ENCODE results near the gene ATG9B.
"Not testable (repeated sequence)": the region's sequence is repeated elsewhere in the genome, so short reads cannot be mapped to it uniquely, and the experiment has no call there.

Gene ATG9B

DNA sequence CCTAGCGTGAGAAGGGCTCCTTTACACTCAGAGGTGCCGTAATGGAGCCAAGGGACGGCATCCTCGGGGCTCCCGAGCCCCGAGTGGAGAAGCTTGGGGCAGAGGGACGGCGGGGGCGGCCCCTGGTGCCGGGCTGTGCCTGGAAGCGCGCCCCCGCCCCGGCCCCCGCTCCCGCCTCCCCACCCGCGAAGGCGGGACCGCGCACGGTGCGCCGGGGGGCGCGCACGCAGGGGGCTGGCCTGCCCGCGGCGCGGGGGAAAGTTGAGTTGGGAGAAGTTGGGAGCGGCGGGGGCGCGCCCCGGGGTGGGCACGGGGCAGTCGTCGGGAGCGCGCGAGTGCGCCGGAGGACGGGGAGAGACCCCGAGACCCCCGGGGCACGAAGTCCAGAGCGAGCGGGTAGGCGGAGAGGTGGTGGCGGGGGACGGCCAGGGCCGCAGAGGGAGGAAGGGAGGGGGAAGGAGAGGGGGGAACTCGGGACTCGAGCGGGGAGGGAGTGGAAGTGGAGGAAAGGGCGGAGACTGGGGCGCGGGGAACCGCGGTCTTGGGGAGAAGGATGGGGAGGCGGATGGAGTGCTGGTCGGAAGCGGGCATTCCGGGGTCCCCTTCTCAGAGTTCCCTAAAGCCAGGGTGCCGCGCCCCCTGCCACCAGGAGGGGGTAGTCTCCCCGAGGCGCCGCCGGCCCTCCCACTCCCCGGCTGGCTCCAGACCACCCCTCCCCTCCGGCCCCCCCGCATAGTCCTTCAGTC is 35.2 kb upstream of the ATG9B start, which contains the start of gene SLC4A2:
SLC4A2 (plus strand) TSS at position 223 of the 746 bp plus-strand sequence. CDS start 2,399 bp downstream, outside the sequence.
- in situ Hi-C loops (cut with MboI; ENCODE audit: low sequenced_read_pairs), result no loop called here

DNA sequence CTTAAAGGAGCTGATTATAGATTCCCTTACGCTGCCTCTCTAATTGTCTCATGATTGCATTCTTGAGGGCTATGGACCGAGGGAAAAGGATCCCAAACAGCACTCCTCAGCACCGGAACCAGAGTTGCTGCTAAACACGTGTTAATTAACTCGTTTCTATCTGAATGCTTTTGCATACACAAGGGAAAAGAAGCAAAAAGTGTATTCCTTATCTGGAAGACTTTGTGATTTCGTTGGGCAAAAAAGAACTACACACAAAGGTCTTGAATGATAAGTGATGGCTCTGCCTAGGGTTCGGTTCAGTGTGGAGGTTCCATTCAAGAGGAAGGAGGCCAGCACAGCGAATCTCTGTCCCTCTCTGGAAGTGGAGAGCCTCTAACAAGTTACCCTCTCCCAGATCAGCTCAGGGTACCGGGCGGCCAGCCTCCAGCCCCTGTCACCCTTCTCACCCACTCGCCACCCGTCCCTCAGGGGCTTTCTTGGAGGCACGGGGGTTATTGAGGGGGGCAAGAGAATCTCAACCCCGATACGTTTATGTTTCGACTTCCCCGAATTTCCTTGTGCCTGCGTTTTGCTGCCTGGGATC is 34.6 kb upstream of the ATG9B start:
- in situ Hi-C loops (cut with MboI; ENCODE audit: low sequenced_read_pairs), result no loop called here

DNA sequence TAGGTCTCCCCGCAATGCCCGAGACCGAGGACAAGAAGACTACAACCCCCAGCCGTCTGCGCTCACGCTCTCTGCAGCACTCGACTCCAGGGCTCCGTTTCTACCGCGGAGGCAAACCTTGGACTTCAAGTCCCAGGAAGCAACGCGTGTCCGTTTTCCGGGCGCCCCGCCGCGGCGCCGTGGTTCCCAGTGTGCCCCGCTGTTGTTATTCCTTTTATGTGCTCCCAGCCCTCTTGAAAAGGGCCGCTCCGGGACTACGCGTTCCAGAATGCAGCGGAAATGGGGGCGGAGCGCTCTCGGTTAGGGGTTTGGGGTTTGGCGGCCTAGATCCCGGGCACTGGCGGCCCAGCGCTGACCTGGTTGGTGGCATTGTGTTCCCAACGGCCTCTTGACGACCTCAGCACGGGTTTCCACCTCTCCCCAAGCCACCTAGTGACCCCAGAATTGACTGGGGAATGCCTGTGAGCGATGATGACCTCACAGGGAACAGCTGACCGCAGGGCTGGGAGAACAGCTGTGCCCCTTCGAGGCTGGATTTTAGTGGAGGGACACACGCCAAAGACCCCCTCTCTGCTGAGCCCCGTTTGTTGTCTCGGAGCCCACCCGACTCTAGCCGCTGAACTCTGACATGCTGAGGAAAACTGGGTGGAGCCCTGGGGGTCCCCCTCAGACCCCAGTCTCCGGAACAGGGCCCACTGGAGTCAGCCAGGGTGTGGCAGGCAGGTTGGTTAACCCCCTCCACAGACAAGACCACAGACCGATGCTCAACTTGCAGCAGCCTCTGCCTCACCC is 33.9 kb upstream of the ATG9B start:
- in situ Hi-C loops (cut with MboI; ENCODE audit: low sequenced_read_pairs), result no loop called here

DNA sequence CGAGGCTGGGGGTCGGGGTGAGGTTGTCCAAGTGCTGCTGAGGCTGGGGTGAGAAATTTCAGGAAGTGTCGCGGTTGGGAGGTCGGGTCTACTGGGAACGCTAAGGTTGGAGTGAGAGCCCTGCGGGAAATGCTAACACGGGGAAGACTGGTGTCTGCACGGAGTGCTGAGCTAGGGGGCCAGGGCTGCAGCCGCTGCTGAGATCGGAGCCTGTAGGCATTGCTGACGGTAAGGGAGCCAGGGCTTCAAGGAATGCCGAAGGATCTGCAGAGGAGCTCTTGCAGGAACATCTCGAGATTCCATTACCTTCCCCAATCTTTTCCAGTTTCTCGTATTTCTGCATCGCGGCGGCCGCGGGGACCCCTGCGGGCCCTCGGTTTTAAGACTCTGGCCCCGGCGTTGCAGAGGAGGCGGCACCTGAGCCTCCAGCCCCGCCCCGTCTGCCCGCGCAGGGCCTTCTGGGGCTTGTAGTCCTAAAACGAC is 33.3 kb upstream of the ATG9B start, which contains the start of gene CDK5:
CDK5 (minus strand) TSS at position 392 of the 483 bp plus-strand sequence; CDS start at position 343, 49 bp downstream.
- in situ Hi-C loops (cut with MboI; ENCODE audit: low sequenced_read_pairs), result no loop called here

DNA sequence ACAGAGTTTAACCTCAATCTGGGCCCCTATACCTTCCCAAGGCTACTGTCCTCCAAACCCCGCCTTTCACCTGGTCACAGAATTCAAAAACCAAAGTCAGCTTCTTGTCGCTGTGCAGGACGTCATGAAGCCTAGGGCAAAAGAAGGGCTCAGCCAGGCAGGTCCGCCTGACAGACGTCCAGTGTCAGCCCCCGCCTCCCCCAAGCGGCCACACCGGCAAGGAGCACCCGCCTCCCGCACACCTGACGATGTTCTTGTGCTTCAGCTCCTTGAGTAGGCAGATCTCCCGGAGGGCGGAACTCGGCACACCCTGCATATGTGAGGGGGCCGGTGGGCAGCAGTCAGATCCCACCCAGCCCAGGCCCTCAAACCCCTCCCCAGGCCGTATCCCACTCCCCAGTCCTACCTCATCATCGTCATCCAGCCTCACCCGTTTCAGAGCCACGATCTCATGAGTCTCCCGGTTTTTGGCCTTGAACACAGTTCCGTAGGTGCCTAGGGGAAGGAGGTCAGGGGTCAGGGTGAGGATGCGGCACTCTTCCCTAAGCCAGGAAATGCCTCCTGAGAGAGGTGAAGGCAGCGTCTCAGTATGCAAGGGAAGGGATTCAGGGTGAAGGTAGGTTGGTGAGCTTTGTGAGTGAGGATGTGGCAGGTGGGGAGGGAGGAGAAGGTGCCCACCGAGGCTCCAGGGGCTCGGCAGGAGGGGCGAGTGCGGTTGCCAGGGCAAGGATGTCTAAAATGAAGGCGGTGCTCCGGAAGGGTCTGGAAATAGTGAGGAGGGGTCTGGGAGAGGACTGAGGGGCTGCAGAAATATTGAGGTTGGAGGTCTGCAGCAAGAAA is 32.6 kb upstream of the ATG9B start:
- in situ Hi-C loops (cut with MboI; ENCODE audit: low sequenced_read_pairs), result no loop called here

DNA sequence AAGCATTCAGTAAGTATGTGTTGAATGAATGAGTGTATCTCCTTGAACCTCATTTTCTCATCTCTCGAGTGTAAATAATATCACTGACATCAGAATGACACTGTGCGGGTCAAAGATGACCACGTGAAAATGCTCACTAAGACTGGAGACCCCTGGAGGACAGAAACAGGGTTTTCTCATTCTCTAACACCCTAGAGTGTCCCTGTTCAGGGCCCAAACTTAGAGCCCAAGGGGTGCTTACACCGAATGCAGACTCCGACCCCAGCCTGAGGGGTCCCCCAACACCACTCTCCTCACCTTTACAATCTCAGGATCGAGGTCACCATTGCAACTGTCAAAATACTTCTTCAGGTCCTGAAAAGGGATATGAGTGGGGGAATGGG is 32.0 kb upstream of the ATG9B start:
- in situ Hi-C loops (cut with MboI; ENCODE audit: low sequenced_read_pairs), result no loop called here

DNA sequence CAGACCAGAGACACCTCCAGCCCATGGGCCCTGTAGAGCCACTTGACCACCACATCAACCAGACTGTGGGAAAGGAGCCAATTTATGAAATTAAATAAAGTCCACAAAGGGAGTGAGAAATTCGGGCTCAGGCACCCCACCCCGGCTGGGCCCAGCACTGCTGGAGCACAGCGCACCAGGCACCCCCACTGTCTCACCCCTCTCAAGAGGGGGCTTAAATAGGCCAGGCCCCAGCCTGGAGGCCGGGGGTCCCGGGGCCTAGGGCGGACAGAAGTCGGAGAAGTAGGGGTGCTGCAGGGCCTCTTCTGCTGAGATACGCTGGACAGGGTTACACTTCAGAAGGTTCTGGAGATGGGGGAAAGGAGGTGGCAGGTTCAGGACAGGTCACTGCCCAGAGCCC is 29.5 kb upstream of the ATG9B start:
- in situ Hi-C loops (cut with MboI; ENCODE audit: low sequenced_read_pairs), result no loop called here

DNA sequence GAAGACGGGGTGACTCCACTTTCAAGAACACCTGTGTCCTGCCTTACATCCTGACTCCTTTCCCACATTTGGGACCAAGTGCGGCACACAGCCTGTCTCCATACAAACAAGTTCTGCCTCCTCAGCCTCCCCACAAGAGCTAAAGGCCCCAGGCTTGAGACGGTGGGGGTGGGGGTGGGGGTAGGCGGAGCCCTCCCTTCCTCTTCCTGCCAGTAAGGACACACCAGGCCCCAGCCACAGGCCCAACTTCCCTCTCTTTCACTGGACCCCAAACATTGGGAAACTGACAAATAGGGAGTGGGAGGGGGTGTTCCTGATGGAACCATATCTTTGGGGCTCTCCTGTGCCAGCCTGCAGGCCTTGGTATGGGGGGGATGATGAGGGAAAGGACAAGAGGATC is 28.8 kb upstream of the ATG9B start:
- in situ Hi-C loops (cut with MboI; ENCODE audit: low sequenced_read_pairs), result no loop called here

DNA sequence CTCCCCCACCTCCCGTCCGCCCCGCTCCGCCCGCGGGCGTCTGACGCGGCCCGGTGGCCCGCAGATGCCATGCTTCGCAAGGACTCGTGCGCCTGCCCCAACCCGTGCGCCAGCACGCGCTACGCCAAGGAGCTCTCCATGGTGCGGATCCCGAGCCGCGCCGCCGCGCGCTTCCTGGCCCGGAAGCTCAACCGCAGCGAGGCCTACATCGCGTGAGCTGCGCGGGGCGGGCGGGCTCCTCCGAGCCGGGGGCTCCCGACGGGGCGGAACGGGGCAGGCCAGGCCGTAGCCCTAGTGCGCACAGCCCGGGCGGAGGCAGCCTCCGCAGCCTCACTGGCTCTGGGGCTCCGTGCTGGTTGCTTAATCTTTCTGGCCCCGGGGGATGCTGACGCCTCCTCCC is 26.8 kb upstream of the ATG9B start:
- in situ Hi-C loops (cut with MboI; ENCODE audit: low sequenced_read_pairs), result no loop called here

DNA sequence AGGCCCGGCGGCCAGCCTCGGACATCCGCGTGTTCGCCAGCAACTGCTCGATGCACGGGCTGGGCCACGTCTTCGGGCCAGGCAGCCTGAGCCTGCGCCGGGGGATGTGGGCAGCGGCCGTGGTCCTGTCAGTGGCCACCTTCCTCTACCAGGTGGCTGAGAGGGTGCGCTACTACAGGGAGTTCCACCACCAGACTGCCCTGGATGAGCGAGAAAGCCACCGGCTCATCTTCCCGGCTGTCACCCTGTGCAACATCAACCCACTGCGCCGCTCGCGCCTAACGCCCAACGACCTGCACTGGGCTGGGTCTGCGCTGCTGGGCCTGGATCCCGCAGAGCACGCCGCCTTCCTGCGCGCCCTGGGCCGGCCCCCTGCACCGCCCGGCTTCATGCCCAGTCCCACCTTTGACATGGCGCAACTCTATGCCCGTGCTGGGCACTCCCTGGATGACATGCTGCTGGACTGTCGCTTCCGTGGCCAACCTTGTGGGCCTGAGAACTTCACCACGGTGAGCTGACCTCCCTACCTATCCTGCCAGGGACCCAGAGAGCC is 24.7 kb upstream of the ATG9B start:
- in situ Hi-C loops (cut with MboI; ENCODE audit: low sequenced_read_pairs), result no loop called here

DNA sequence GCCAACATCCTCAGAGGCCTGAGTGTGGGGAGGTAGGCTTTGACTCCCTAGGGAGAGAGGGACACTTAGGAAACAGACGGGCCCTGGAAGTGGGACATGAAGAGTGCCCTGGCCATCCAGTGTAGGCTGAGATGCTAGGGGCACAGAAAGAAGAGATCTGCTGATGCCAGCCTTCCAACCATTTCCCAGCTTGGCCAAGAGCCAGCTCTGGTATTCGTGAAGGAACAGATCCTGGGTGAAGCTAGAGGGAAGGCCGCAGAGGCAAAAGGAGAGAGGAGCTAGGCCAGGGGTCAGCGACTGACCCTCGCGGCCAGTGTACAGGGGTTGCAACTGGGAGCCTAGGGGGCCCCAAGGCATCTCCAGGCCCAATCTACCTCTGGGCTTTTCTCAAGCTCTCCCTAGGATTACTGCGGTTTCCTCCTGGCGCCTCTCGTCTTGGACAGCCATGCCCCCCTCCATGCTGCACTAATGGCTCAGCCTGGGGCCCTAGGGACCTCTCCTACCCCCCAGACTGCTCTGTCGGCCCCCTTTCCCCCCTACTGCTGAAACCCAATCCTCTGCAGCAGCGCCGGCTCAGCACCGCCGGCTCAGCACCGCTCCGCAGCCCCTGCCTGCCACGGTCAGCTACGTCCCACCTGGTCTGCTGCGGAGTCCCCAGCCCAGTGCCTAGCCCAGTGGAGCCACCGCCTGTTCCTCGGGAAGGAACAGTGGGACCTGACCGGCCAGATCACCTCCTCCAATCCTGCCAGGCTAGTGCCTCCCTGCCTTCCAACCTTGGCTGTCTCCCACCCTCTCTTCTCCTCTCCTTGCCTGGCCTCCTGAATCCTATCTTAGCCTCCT is 23.9 kb upstream of the ATG9B start, which contains the start of gene ASIC3:
ASIC3 (plus strand) TSS at position 556 of the 840 bp plus-strand sequence. CDS start 355 bp downstream, outside the sequence.
- in situ Hi-C loops (cut with MboI; ENCODE audit: low sequenced_read_pairs), result no loop called here

DNA sequence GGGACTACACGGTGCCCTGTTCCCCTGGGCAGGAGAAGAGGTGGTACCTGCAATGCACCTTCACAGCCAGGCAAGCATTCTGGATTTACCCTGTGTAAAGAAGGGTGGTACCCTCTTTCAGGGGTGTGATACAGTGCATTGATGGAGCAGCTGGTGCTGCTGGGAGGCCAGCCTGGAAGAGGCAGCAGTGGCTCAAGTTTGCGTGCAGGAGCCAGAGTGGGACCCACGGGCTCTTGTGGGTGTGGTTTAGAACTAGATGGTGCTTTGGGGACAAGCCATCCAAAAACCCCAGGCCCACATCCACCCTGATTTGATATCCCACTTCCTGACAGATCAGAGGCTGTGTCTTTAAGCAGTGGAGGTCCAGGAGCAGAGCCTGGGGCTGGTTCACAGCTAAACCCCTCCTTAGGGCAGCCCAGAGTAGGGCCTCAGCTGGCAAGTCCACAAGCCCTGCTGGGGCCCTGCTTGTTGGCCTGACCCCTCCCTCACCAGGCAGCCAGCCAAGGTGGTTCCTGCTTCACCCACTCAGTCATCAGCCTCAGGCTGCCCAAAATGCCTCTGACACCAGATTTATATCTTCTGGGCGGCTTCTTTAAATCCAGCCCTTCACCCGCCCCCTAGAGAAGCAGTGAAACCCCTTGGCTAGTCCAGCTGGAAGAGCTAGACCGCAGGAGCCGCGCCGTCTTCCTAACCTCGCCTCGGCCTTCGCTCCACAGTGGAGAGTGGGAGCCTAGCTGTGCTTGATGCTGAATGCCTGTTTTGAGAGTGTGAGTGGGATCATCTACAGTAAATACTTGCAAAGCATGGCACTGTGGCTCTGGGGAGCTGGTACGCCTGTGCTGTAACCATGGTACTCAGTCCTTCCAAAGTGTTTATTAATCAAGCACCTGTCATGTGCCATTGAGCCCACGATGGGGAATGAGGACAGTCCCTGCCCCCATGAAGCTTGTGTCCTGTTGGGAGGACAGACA is 22.6 kb upstream of the ATG9B start:
- in situ Hi-C loops (cut with MboI; ENCODE audit: low sequenced_read_pairs), result no loop called here

DNA sequence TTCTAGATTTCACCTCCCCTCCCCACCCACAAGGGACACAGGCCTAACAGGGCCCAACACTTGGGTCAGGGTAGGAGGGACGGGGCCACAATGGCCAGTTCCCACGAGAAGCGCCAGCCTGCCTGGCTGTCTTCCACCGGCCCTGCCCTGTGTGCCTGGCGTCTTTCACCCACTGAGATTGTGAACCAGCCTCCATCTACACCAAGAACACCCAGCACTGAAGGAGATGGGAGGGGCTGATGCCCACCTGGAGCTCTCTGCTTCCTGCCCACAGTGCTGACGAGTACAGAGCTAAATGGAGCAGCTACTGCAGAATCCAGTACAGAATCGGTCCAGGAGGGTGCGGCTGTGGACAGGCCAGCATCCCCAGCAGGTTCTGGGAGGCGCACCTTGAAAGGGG is 21.7 kb upstream of the ATG9B start:
- in situ Hi-C loops (cut with MboI; ENCODE audit: low sequenced_read_pairs), result no loop called here

DNA sequence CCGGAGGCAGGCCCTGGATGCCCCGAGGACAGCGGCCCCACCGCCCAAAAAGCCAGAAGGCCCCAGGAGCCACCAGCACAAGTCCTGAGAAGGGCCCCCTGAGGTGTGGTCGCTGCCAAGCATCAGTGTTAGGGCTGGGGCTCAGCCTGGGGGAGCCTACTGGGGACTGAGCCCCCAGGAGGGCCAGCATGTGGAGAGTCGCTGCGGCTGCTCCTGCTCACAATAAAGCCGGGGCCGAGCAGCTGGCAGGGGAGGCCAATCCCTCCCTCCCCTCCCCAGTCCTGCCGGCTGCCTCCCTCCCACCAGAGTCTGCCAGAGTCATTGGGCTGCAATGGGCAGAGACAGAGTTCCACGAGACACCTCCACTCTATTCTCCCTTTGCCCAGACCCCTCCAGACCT is 21.0 kb upstream of the ATG9B start:
- in situ Hi-C loops (cut with MboI; ENCODE audit: low sequenced_read_pairs), result no loop called here

DNA sequence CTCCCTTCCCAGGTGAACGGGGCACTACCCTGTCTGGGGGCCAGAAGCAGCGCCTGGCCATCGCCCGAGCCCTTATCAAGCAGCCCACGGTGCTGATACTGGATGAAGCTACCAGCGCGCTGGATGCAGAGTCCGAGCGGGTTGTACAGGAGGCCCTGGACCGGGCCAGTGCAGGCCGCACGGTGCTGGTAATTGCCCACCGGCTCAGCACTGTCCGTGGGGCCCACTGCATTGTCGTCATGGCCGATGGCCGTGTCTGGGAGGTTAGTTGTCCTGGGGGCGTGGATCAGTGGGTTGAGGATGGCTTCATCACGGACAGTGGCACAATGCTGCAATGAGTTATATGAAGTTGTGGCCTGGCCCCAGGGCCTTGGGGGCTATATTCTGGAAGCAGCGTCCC is 19.7 kb upstream of the ATG9B start:
- in situ Hi-C loops (cut with MboI; ENCODE audit: low sequenced_read_pairs), result no loop called here

DNA sequence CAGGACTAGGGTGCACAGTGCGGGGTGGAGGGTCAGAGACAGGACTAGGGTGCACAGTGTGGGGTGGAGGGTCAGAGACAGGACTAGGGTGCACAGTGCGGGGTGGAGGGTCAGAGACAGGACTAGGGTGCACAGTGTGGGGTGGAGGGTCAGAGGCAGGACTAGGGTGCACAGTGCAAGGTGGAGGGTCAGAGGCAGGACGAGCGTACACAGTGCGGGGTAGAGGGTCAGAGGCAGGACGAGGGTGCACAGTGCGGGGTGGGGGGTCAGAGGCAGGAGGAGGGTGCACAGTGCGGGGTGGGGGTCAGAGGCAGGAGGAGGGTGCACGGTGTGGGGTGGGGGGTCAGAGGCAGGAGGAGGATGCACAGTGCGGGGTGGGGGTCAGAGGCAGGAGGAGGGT is 19.2 kb upstream of the ATG9B start:
- in situ Hi-C loops (cut with MboI; ENCODE audit: low sequenced_read_pairs), result not testable (repeated sequence)

DNA sequence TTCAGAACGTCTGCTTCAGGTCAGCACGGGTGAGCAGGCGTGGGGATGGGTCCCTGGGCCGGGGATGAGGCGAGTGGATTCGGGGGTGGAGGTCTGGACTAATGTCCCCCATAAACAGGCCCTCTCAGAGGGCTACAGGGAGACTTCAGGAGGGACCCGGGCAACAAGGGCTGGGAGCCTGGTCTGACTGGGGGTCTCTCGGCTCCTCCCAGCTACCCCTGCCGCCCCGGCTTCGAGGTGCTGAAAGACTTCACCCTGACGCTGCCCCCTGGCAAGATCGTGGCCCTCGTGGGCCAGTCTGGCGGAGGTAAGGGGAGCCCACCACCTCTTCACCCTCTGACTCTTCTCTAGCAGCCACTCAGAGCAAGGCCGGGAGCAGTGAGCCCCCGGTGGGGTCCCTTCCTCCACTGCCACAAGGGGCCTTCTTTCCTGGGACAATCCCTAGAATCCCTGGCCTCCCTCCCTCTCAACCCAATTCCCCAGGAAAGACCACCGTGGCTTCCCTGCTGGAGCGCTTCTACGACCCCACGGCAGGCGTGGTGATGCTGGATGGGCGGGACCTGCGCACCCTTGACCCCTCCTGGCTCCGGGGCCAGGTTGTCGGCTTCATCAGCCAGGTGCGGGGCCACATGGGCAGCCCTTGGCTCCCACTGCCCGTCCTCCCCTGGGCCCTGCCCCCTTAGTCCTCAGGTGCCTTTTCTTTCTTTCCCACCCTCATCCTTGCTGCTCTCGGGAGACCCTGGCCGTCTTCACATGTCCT is 16.5 kb upstream of the ATG9B start:
- in situ Hi-C loops (cut with MboI; ENCODE audit: low sequenced_read_pairs), result no loop called here

Measured in HL-60/S4 treated with phorbol 12-myristate 13-acetate at 8.2 ng/mL for 4 days and 3 days (cell line).